Dendritic cell treated with granulocyte-macrophage colony-stimulating factor and Interleukin-4, amounts not matched to agents 40 ng/mL and 50 ng/mL, for 4 days (primary cell): ENCODE measurements around the gene SLC22A5.

Source experiments
- H3K27ac Mint-ChIP-seq: one replicate; pipeline ENCODE4 v1.8.0; 2022; ENCODE audit warnings: mild to moderate bottlenecking, mixed read lengths
- H3K27me3 Mint-ChIP-seq: one replicate; pipeline ENCODE4 v1.8.0; 2022; ENCODE audit warnings: mild to moderate bottlenecking, mixed read lengths
- H3K36me3 Mint-ChIP-seq: one replicate; pipeline ENCODE4 v1.8.0; 2022; ENCODE audit warnings: low read depth, mixed read lengths
- H3K4me1 Mint-ChIP-seq: one replicate; pipeline ENCODE4 v1.8.0; 2022; ENCODE audit warnings: low read depth, mixed read lengths
- H3K4me3 Mint-ChIP-seq: one replicate; pipeline ENCODE4 v1.8.0; 2022; ENCODE audit warnings: mild to moderate bottlenecking, moderate library complexity, mixed read lengths
- H3K9me3 Mint-ChIP-seq: one replicate; pipeline ENCODE4 v1.8.0; 2022; ENCODE audit warnings: mixed read lengths
- intact Hi-C: fragments of 100-400 bp; cut with micrococcal nuclease; formaldehyde crosslinking; loops from one replicate; pipeline ENCODE4 v1.15.0; 2022

The SLC22A5 gene

DNA sequence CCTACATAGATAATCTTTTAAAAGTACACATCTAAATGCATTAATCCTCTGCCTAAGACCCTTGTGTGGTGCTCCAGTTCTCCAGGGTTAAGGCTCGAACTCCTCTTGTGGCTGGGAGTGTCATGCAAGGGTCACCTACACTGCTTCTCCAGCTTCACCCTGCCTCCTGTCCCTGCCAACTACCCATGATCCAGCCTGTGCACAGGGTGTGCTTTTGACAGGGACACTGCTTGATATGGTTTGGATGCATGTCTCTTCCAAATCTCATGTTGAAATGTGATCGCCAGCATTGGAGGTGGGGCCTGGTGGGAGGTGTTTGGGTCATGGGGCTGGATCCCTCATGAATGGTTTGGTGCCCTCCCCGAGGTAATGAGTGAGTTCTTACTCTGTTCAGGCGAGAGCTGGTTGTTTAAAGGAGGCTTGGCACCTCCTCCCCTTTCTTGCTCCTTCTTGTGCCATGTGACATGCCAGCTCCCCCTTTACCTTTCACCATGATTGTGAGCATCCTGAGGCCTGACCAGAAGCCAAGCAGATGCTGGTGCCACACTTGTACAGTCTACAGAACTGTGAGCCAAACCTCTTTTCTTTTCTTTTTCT, 48.5 kb downstream of the SLC22A5 start:
- peaks cover 94% of the 10 kb centered on the region for H3K4me1 Mint-ChIP-seq
- intact Hi-C loops: no loop called here
- peaks cover 15% of the 10 kb centered on the region for H3K36me3 Mint-ChIP-seq
- H3K9me3 Mint-ChIP-seq: no peaks in the 10 kb centered on the region
- no peak overlapping the region for H3K4me3 Mint-ChIP-seq
- H3K27ac Mint-ChIP-seq: peak overlapping the region; percentile 50
- no peaks in the 10 kb centered on the region for H3K27me3 Mint-ChIP-seq

DNA sequence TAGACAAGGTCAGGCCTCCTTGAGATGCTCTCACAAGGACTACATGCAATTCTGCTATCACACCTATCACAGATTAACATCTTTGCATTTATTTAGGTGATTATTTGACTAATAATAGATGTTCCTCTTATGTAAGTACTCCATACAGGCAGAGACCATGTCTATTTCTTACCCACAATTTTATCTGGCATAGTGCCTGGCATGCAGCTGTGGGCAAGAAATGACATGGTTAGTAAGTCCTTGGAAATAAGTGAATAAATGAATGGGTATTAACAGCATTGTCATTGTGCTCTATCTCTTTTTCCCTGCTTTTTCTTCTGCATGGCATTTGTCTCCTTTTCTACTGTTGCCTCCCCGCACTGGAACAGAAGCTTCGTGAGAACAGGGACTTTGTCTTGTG, 49.4 kb downstream of the SLC22A5 start:
- Mint-ChIP-seq H3K9me3 (no peaks in the 10 kb centered on the region), H3K27me3 (no peaks in the 10 kb centered on the region), H3K36me3 (peaks cover 22% of the 10 kb centered on the region), H3K4me3 (no peak overlapping the region), H3K27ac (no peak overlapping the region), H3K4me1 (peaks cover 94% of the 10 kb centered on the region)
- intact Hi-C loops: loop anchor here (1.0 kb wide), 2 partner anchors 77 to 82 kb away; no protein-coding TSS in a partner anchor

DNA sequence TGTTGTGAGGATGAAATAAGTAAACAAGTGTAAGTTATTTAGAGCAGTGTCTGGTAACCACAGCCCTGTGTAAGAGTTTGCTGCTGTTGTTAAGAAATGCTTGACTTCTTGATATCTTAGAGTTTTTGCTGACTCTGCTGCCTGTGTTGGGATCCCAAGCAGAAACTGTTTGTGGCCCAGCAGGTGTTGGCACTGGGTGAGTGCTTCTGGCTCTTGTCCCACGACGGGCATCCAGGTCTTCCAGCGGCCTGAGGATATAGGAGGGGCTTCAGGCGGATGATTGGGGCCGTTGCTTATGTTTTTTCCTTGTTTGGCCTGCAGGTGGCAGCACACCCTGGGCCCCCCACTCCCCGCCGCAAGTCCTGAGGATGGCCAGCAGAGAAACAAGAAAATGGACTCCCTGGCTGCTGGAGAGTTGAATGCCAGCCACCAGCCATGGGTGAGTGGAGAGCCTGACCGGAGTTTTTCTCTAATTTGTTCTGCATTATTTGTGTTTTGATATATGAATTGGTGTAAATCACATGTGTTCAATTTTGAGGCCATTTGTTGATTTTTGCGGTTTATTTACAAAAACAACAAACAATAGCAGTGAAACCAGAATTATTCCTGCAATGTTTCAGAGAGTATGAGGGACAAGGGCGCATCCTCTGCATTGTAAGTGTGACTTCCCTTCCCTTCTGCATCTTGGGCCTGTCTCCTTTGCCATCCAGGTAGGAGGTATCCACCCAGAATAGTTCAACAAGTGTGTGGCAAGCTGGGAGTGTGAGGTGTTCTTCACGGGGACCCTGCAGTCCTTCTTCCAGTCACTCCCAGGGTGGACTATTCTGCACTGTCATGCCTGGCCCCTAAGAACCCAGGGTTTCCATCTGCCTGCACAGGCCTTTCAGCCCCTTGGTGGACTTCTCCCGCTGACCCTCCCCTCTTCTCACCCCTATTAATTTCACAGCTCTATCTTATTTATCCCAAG, 50.3 kb downstream of the SLC22A5 start:
- peaks cover 22% of the 10 kb centered on the region for H3K36me3 Mint-ChIP-seq
- H3K27ac Mint-ChIP-seq: peak overlapping the region; percentile 62
- peaks cover 94% of the 10 kb centered on the region for H3K4me1 Mint-ChIP-seq
- no peaks in the 10 kb centered on the region for H3K9me3 Mint-ChIP-seq
- H3K27me3 Mint-ChIP-seq: no peaks in the 10 kb centered on the region
- intact Hi-C loops: loop anchor here (1.0 kb wide), 2 partner anchors 77 to 82 kb away; no protein-coding TSS in a partner anchor
- H3K4me3 Mint-ChIP-seq: no peak overlapping the region

DNA sequence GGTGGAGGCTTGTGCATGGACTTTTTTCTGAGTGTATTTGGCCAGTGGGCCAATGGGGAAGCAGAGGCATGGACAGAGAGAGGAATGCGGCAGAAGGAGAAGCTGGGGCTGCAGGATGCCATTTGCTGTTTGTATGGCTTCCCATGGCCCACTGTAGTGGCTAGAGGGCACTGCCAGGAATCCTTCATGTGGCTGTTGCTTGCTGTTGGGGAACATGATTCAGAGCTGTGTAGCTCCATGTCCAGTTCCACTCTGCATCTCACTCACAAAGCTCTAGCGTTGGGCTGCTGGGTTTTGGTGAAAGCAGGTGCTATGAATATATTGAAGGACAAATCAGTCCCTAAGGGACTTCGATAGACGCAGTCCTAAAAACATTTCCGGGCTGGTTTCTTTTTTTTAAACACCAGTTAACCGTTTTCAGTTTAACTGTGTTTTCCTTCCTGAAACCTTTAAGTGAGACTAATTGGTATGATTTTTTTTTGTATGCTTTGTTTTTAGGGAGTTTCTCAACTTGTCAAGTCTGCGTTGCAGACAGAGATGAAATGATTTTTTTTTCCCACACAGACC, 51.3 kb downstream of the SLC22A5 start:
- Mint-ChIP-seq H3K27ac (peak overlapping the region; percentile 62), H3K9me3 (no peaks in the 10 kb centered on the region), H3K36me3 (peaks cover 22% of the 10 kb centered on the region), H3K27me3 (no peaks in the 10 kb centered on the region), H3K4me3 (no peak overlapping the region), H3K4me1 (peaks cover 94% of the 10 kb centered on the region)
- intact Hi-C loops: no loop called here

DNA sequence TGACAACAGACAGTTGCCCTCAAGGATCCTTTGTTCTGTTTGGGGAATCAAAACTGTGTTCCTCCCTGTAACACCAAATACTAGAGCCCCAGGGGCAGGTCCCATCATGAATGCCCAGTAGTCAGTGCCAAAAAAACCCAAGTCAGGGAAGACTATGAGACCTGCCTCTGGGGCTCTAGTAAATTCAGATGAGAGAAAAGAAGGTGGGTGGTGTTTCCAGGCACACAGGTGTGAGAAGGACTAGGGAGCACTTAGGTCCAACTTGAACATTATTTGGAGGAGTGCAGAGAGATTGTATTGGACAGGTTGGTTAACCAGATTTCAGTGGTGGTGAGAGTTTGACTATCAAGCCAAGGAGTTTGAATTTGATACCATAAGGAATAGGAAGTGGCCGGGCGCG, 52.0 kb downstream of the SLC22A5 start:
- Mint-ChIP-seq H3K27me3 (no peaks in the 10 kb centered on the region), H3K36me3 (peaks cover 22% of the 10 kb centered on the region), H3K9me3 (no peaks in the 10 kb centered on the region), H3K4me1 (peaks cover 99% of the 10 kb centered on the region), H3K27ac (peak overlapping the region; percentile 62), H3K4me3 (peak overlapping the region; percentile 32)
- intact Hi-C loops: no loop called here

DNA sequence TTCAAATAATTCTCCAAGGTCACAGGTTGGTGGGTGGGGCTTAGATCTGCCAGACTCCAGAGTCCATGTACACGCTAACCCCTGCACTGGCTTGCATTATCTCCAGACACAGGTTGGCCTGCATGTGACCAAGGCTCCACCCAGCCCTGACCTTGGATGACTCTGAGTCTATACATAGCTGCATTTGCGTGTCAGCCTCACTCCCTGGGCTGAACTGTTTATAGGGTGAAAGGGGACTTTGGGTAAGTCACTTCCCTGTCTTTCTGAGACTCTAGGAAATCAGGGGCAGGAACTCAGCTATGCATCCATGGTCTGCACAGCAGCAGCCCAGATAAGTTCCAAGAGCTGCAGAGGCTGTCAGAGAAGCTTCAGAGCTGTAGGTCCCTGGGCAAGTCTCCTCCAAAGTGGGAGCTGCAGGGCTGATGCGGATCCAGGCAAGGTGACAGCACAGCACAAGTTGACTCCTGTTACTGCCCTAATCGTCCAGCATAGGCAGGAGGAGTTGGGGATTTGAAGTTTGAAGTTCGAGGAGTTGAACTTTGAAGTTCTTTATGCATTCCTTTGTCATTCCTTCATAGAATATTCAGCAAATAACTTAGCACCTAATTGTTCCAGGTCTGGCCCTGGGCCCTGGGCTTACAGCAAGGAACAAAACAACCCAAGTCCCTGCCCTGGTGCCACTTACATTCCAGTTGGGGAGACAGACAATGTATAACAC, 53.4 kb downstream of the SLC22A5 start:
- peak overlapping the region; percentile 4 for H3K4me3 Mint-ChIP-seq
- peaks cover 22% of the 10 kb centered on the region for H3K36me3 Mint-ChIP-seq
- intact Hi-C loops: no loop called here
- H3K27ac Mint-ChIP-seq: peak overlapping the region; percentile 66
- H3K9me3 Mint-ChIP-seq: no peaks in the 10 kb centered on the region
- peaks cover 99% of the 10 kb centered on the region for H3K4me1 Mint-ChIP-seq
- no peaks in the 10 kb centered on the region for H3K27me3 Mint-ChIP-seq

DNA sequence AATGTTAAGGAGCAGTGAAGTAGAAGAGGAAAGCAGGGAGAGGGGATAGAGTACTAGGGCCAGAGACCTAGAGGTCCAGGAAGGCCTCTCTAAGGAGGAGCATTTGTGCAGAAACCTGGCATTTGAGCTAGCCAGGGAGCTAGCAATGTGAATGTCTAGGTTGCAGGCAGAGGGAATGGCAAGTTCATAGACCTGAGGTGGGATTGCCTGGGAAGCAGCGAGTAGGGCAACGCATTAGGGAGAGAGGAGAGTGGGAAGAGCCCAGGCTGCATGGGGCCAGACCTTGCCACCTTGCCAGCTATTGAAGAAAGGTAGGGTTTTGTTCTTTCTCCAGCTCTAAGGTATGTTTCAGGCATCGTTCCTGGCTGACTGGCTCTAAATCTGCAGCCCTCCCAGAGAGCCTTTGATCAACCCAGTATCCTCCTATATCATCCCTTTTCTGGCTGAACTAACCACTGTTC, 54.0 kb downstream of the SLC22A5 start:
- intact Hi-C loops: no loop called here
- peak overlapping the region; percentile 66 for H3K27ac Mint-ChIP-seq
- peaks cover 19% of the 10 kb centered on the region for H3K36me3 Mint-ChIP-seq
- H3K4me1 Mint-ChIP-seq: peaks cover 99% of the 10 kb centered on the region
- H3K27me3 Mint-ChIP-seq: no peaks in the 10 kb centered on the region
- no peaks in the 10 kb centered on the region for H3K9me3 Mint-ChIP-seq
- no peak overlapping the region for H3K4me3 Mint-ChIP-seq

DNA sequence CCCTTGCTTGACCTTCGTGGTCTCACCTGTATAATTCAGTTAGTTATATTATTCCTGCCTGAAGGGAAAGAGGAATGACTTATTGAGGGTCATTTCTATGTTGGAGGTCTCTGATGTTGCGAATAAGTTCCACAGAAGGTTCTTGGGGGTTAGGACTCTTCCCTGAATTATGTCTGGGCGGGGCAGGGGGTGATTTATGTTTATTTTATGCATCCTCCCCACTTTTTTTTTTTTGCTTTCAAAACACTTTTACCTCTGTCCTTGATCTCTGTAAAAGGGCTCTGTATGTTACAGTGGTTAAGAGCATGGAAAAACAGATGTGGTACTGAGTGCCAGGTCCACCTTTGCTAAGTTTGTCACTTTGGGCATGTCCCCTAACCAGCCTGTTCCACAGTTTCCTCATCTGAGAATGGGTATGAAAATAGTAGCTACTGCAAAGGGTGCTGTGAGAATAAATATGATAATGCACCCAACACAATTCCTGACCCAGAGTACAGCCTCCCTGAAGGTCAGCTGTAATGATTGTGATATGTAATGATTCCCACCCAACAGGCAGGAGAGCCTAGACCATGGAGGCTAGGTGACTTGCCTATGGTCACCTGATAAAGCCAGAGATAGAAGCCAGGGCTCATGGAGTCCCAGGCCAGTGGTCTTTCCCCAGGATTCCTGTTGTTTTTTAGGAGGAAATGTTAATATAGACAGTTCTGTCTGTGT, 54.8 kb downstream of the SLC22A5 start:
- intact Hi-C loops: no loop called here
- no peak overlapping the region for H3K4me3 Mint-ChIP-seq

DNA sequence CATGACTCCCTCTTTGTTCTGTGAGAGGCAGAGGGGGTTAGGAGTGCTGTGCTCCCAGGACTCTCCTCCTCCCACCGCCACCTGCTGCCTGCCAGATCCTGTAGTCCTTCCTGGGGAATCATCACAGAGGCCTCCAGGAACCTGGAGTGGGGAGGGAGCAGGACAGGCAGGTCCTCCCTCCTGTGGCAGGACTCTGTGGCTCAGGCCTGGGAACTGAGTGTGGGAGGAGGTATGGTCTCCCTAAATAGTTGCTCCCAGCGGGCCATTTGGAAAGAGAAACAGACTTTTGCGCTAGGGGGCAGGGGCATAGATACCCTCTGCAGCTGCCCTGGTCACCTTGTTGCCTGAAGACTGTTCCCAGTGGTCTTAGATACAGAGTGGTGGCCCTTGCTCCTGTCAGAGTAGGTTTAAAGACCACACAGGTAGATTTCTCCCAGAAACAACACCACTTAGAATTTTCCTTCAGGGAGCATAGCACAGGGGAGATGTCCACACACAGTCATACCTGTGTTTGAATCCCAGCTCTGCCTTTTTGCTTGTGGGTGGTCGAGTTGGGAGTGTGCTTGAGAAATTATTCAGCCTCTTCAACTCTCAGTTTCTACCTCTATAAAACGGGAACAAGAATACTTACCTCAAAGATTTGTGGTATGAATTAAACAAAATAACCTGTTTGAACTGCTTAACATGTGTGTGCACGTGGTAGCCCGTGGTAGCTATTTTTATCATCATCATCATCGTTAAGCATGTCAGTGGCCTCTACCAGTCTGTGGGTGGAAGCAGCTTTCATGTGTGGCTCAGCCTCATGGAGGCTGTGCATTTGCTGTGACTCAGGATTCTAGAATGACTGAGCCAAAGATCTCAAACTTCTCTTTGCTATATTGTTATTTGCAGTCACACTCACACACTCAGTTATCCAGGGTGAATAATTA, 55.8 kb downstream of the SLC22A5 start:
- Mint-ChIP-seq H3K36me3 (peaks cover 12% of the 10 kb centered on the region), H3K4me1 (peaks cover 100% of the 10 kb centered on the region), H3K9me3 (no peaks in the 10 kb centered on the region), H3K27me3 (no peaks in the 10 kb centered on the region), H3K27ac (peak overlapping the region; percentile 87), H3K4me3 (peak overlapping the region; percentile 17)
- intact Hi-C loops: no loop called here

More for the DNA sequence above, 54.8 kb downstream of the SLC22A5 start:
- H3K4me1 Mint-ChIP-seq: peaks cover 100% of the 10 kb centered on the region
- H3K27me3 Mint-ChIP-seq: no peaks in the 10 kb centered on the region
- H3K9me3 Mint-ChIP-seq: no peaks in the 10 kb centered on the region
- H3K36me3 Mint-ChIP-seq: peaks cover 14% of the 10 kb centered on the region
- peak overlapping the region; percentile 87 for H3K27ac Mint-ChIP-seq

DNA sequence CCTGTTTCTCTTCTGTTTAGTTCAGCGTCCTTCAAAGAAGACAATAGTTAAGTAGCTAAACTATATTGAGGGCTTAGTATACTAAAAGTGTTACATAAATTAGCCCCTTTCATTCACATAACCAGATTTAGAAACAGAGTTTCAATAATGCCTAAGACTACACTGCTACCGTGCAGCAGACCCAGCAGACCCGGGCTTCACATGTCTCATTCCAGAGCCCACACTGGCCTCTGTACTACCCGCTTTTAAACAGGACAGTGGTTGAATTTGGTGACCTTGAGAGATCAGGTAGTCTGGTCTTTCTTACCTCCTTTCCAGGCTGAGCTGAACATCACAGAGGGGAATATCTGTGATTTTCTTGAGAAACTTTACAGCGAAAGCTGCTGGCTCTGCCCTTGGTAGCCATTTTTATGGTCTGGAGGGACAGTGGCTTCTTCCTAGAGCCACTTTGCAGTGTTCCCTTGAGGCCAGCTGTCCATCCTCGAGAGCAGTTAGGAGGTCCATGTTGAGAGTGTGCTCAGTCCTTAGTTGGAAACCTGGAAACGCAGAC, 56.5 kb downstream of the SLC22A5 start:
- peaks cover 99% of the 10 kb centered on the region for H3K4me1 Mint-ChIP-seq
- H3K27ac Mint-ChIP-seq: peak overlapping the region; percentile 87
- H3K27me3 Mint-ChIP-seq: no peaks in the 10 kb centered on the region
- no peak overlapping the region for H3K4me3 Mint-ChIP-seq
- H3K36me3 Mint-ChIP-seq: peaks cover 8% of the 10 kb centered on the region
- H3K9me3 Mint-ChIP-seq: no peaks in the 10 kb centered on the region
- intact Hi-C loops: loop anchor here (2.0 kb wide), 1 partner anchor 41 kb away; no protein-coding TSS in a partner anchor

DNA sequence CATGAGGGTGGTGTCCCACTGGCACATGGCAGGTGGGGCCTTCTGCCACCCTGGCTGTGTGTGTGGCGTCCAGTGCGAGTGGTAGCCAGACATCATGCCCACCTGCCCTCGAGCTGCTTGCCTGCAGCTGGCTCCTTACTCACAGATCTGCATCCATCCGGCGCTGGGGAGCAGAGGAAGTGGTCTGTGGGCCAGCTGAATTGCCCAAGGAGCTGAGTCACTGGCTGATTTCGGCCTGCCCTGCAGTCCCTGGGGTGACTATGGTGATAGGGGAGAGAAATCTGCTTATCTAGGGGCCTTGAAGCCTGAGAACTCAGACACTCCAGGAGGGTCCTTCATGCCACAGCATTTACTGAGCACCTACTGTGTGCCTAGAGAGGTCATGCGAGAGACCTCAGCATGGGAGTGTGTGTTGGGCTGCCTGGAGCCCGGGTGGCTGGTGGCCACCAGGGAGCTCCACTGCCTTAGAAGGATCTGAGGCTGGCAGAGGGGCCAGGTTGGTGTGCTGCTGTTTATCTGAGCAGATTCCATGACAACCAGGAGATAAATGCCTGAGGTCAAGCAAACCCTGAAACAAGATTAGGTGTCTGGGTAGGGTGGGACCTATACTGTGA, 57.1 kb downstream of the SLC22A5 start:
- no peaks in the 10 kb centered on the region for H3K27me3 Mint-ChIP-seq
- H3K4me3 Mint-ChIP-seq: no peak overlapping the region
- H3K9me3 Mint-ChIP-seq: no peaks in the 10 kb centered on the region
- peaks cover 8% of the 10 kb centered on the region for H3K36me3 Mint-ChIP-seq
- intact Hi-C loops: loop anchor here (2.0 kb wide), 1 partner anchor 40 kb away; no protein-coding TSS in a partner anchor
- peaks cover 97% of the 10 kb centered on the region for H3K4me1 Mint-ChIP-seq
- H3K27ac Mint-ChIP-seq: peak overlapping the region; percentile 87
